Fibroblast of lung (primary cell): Measurements from ENCODE around the gene TMED3. TPM values are rescaled to one million over a fixed set of nuclear protein-coding genes. Genes with fewer than 3 reads are reported as not detected.

ENCODE experiments used
- DNase-seq, 2 donors: peaks; one replicate each; pipeline versions ENCODE4 v3.0.0 to v3.0.0-alpha.2; 2010; ENCODE audit warnings: low read depth in 2 of 2
- H2AFZ ChIP-seq: 2 replicates; pipeline ENCODE4 v1.5.1; 2012; ENCODE audit warnings: low read length, control low read depth, inconsistent platforms
- H3K27ac ChIP-seq: 2 replicates; pipeline ENCODE4 v1.5.1; 2011; ENCODE audit warnings: low read length, control low read depth; ENCODE audit not compliant: insufficient read depth
- H3K27me3 ChIP-seq: 2 replicates; pipeline ENCODE4 v1.5.1; 2011; ENCODE audit warnings: mild to moderate bottlenecking, low read length; ENCODE audit not compliant: control insufficient read depth, insufficient read depth
- H3K36me3 ChIP-seq: 2 replicates; pipeline ENCODE4 v1.5.1; 2011; ENCODE audit warnings: low read length; ENCODE audit not compliant: control insufficient read depth, insufficient read depth
- H3K4me1 ChIP-seq: 2 replicates; pipeline ENCODE4 v1.5.1; 2011; ENCODE audit warnings: low read length; ENCODE audit not compliant: control insufficient read depth, insufficient read depth; ENCODE audit errors: extremely low read depth
- H3K4me2 ChIP-seq: 2 replicates; pipeline ENCODE4 v1.5.1; 2011; ENCODE audit warnings: low read length, control low read depth; ENCODE audit not compliant: insufficient read depth; ENCODE audit errors: extremely low read depth
- H3K4me3 ChIP-seq, 4 experiments: fragments of 200-600 bp in 1 of 4; sonication (generic) in 1 of 4; replicated peaks in 1 of 4; 2 replicates each; pipeline ENCODE4 v1.5.1; 2011 to 2016; ENCODE audit warnings: low read length in 4 of 4, low read depth in 3 of 4, mild to moderate bottlenecking in 3 of 4, control low read depth in 2 of 4, inconsistent platforms in 1 of 4, mixed read lengths in 1 of 4; ENCODE audit not compliant: insufficient read depth in 1 of 4; ENCODE audit errors: control extremely low read depth in 1 of 4
- H3K79me2 ChIP-seq: 2 replicates; pipeline ENCODE4 v1.5.1; 2012; ENCODE audit warnings: mild to moderate bottlenecking, low read length, inconsistent platforms; ENCODE audit not compliant: control insufficient read depth, insufficient read depth
- H3K9ac ChIP-seq: 2 replicates; pipeline ENCODE4 v1.5.1; 2011; ENCODE audit warnings: mild to moderate bottlenecking, low read length, control low read depth; ENCODE audit not compliant: insufficient read depth
- H3K9me3 ChIP-seq: 2 replicates; pipeline ENCODE4 v1.5.1; 2012; ENCODE audit warnings: low read depth, low read length; ENCODE audit not compliant: control insufficient read depth, insufficient read depth
- H4K20me1 ChIP-seq: 2 replicates; pipeline ENCODE4 v1.5.1; 2011; ENCODE audit warnings: low read length; ENCODE audit not compliant: control insufficient read depth, insufficient read depth; ENCODE audit errors: extremely low read depth
- EZH2 ChIP-seq: IDR thresholded peaks from 2 replicates; pipeline ENCODE4 v1.5.1; 2012; ENCODE audit warnings: low read length, control low read depth, mild to moderate bottlenecking; ENCODE audit errors: missing control alignments
- polyA plus RNA-seq, 2 donors: library from polyadenylated mRNA; depleted of rRNA in 1 of 2; stranded (reverse) in 1 of 2; unstranded in 1 of 2; fragments of >200 nt; gene quantifications; 2 replicates each; pipeline ENCODE4 v1.2.1, GENCODE V29; 2011 to 2012; ENCODE audit warnings: missing spikeins in 1 of 2
- total RNA-seq: library from RNA; depleted of rRNA; stranded (reverse); fragments of >200 nt; gene quantifications from 2 replicates; pipeline ENCODE4 v1.2.1, GENCODE V29; 2014
- TF ChIP-seq, protein P1 (sequence below), 2 donors: IDR thresholded peaks in 1 of 2; conservative IDR thresholded peaks in 1 of 2; 1 replicate in 1 of 2; 2 replicates in 1 of 2; pipeline ENCODE4 v1.5.1; 2011 to 2012; ENCODE audit warnings: low read length in 2 of 2, control low read depth in 1 of 2, inconsistent platforms in 1 of 2, low read depth in 1 of 2, mild to moderate bottlenecking in 1 of 2

TMED3 gene
- total and polyA plus RNA-seq, 2 donors (not counting 1 experiment from before 2014, with no cell fraction given): 118 to 143 TPM

- Histone ChIP-seq H3K79me2 (no peaks in the 10 kb centered on the region), H3K9ac (no peak overlapping the region), H3K27ac (no peak overlapping the region), H3K27me3 (no peaks in the 10 kb centered on the region), H3K9me3 (no peaks in the 10 kb centered on the region), H3K4me2 (no peak overlapping the region), H3K4me1 (no peaks in the 10 kb centered on the region), H3K36me3 (no peaks in the 10 kb centered on the region), H3K4me3 (no peak overlapping the region), H4K20me1 (no peaks in the 10 kb centered on the region), H2AFZ (no peak overlapping the region)
- DNase-seq: no peak
- no peak for TF ChIP-seq EZH2
Measured at GRCh38 chr15:79290642-79291275, 20.2 kb upstream of the TMED3 start.

- DNase-seq: no peak
- Histone ChIP-seq H4K20me1 (no peaks in the 10 kb centered on the region), H2AFZ (no peak overlapping the region), H3K4me2 (no peak overlapping the region), H3K9me3 (no peaks in the 10 kb centered on the region), H3K27ac (no peak overlapping the region), H3K9ac (no peak overlapping the region), H3K27me3 (no peaks in the 10 kb centered on the region), H3K36me3 (no peaks in the 10 kb centered on the region), H3K4me3 (no peak overlapping the region), H3K4me1 (no peaks in the 10 kb centered on the region), H3K79me2 (no peaks in the 10 kb centered on the region)
- TF ChIP-seq EZH2: no peak
- TF ChIP-seq, protein P1, sequence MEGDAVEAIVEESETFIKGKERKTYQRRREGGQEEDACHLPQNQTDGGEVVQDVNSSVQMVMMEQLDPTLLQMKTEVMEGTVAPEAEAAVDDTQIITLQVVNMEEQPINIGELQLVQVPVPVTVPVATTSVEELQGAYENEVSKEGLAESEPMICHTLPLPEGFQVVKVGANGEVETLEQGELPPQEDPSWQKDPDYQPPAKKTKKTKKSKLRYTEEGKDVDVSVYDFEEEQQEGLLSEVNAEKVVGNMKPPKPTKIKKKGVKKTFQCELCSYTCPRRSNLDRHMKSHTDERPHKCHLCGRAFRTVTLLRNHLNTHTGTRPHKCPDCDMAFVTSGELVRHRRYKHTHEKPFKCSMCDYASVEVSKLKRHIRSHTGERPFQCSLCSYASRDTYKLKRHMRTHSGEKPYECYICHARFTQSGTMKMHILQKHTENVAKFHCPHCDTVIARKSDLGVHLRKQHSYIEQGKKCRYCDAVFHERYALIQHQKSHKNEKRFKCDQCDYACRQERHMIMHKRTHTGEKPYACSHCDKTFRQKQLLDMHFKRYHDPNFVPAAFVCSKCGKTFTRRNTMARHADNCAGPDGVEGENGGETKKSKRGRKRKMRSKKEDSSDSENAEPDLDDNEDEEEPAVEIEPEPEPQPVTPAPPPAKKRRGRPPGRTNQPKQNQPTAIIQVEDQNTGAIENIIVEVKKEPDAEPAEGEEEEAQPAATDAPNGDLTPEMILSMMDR (conservative IDR thresholded peaks at IDR 0.05 in 1 of 2, IDR thresholded peaks at IDR 0.05 in 1 of 2; ENCODE audit: low read depth in 1 of 2, low read length in 2 of 2): no peak
Measured at GRCh38 chr15:79292011-79292410, 18.9 kb upstream of the TMED3 start.

- Histone ChIP-seq H3K9me3 (no peaks in the 10 kb centered on the region), H3K27me3 (no peaks in the 10 kb centered on the region), H3K36me3 (no peaks in the 10 kb centered on the region), H3K4me1 (no peaks in the 10 kb centered on the region), H3K79me2 (no peaks in the 10 kb centered on the region), H2AFZ (no peak overlapping the region), H4K20me1 (no peaks in the 10 kb centered on the region), H3K9ac (no peak overlapping the region), H3K4me2 (no peak overlapping the region), H3K27ac (no peak overlapping the region), H3K4me3 (no peak overlapping the region)
- no peak for DNase-seq
- TF ChIP-seq, protein P1 (conservative IDR thresholded peaks at IDR 0.05 in 1 of 2, IDR thresholded peaks at IDR 0.05 in 1 of 2; ENCODE audit: low read depth in 1 of 2, low read length in 2 of 2): no peak
Measured at GRCh38 chr15:79294075-79294474, 16.8 kb upstream of the TMED3 start.
